Measurements from ENCODE around the gene ARHGEF10L.

GRCh38 chr1:17540255-17541001 is 930 bp downstream of the ARHGEF10L start:
- TF ChIP-seq CTCF (conservative IDR thresholded peaks at IDR 0.05; ENCODE audit: low read depth, low read length) (no peak), EZH2 (IDR thresholded peaks at IDR 0.05; ENCODE audit: low read length, unreplicated experiment) (no peak), EZH2phosphoT487 (IDR thresholded peaks at IDR 0.05; ENCODE audit: borderline replicate concordance, low read length) (no peak)

Data from PC-3 (cell line).